A549 treated with AZD2906 at 1 μM for 4 hours (cell line): ENCODE results near the gene BBLN. TPM values are rescaled to one million over a fixed set of nuclear protein-coding genes. Genes with fewer than 3 reads are reported as not detected.

Experiments
- total RNA-seq: library from RNA; stranded (reverse); fragments of 200-300 nt; extraction: Qiagen RNA extraction; gene quantifications from 5 replicates; pipeline ENCODE4 v1.2.3, GENCODE V29; 2022

Gene BBLN, protein sequence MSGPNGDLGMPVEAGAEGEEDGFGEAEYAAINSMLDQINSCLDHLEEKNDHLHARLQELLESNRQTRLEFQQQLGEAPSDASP
- 39.5 to 74.4 TPM (median 67.3 TPM) in 5 replicates for total RNA-seq

DNA sequence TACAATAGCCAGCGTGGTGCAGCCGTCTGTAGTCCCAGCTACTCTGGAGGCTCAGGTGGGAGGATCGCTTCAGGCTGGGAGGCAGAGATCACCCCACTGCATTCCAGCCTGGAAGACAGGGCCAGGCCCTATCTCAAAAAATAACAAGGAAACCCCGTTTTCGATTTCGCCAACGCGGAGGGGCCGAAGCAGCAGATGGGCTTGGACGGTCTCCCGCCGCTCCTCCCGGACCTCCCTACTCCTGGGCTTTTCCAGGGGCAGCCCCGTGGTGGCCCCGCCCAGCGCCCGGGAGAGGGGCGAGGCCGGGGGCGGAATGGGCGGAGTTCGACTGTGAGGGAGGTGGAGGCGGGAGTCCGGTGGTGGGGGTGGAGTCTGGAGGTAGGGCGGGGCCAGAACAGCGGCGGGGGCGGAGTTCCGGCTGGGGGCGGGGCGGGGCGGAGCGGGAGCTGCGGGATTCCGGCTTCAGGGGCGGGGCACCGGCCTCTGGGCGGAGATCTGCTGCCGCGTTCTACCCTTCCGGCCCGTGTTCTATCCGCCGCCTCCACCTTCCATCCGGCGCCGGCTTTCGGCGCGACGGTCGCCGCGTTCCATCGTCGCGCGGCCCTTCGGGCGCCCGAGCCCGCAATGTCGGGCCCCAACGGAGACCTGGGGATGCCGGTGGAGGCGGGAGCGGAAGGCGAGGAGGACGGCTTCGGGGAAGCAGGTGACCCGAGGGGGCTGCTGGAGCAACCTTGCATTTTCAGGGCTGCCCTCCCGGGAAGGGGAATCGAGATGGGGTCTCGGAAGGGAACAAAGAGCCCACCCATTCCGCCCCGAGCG, at the start of gene BBLN:
Gene BBLN (plus strand): TSS at position 482 of the 819 bp plus-strand sequence. CDS start 143 bp downstream, at position 625.

DNA sequence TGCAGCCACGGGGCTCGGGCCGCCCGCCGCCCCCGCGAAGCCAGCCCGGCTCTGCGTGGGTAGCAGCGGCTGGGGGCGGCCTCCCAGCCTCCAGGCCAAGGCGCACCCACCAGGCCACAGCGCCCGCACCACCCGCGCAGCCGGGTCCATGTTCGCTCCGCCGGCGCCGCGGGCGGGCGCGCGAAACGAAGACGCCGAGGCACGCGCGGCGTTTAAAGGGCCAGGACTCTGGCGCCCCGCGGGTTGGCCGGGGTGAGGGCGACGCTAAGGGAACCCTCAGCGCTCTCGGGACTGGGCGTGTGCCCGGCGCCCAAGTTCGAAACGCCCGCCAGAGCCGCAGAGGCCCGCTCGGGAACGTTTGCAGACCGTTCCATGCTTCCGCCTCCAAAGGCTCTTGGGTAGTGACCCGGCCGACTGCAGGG, 32.5 kb upstream of the BBLN start, which contains the start of gene PTGES2:
Gene PTGES2 (minus strand): TSS at position 162 of the 422 bp plus-strand sequence. CDS start 12 bp downstream, at position 150.

DNA sequence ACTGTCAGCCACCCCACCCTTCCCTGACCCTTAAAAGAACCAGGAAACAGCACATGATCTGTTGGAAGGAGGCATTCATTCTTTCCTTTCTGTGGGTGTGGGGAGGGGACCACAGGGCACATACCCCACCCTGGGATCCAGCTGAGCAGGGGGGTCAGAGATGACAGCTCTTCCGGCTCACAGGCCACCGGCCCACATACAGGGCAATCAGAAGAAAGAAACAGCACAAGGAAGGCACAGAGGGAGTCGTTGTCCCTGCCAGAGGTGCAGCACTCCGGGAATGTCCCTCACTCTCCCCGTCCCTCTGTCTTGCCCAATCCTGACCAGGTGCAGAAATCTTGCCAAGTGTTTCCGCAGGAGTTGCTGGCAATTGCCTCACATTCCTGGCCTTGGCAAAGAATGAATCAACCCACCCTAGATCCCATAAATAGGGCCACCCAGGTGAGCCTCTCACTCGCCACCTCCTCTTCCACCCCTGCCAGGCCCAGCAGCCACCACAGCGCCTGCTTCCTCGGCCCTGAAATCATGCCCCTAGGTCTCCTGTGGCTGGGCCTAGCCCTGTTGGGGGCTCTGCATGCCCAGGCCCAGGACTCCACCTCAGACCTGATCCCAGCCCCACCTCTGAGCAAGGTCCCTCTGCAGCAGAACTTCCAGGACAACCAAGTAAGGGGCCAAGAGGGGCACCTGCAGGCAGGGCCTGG, 10.9 kb upstream of the BBLN start, which contains the start of gene LCN2:
Gene LCN2 (plus strand): TSS at position 453 of the 701 bp plus-strand sequence. CDS start 73 bp downstream, at position 526.

DNA sequence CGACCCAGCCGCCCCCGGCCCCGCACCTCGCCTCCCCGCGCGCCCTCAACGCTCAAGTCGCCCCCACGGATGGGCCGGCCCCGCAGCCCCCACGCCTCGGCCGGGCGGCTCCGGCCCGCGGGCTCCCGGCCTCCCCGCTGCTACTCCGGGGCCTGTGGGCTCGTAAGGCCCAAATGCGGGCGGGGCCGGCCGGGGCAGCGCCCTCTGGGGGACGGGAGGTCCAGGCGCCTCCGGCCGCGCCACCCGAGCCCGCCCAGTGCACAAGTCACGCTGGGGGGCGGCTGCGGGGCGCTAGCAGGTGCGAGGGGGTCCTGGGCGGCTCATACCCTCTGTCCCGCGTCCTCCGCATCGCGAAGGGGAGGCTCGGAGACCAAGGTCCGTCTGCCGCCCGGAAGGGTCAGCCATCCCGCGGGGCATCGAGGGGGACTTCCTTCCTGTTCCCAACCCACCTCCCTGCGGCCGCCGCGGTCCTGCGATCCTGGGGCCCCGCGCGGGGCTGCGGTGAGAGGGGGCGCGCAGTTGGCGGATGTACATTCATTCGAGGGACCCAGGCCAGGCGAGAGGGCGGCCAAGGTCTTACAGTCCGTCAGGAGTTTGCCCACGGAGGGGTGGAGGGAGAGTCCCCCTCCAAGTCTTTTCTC, 31.5 kb downstream of the BBLN start, which contains the start of gene CIZ1:
Gene CIZ1 (minus strand): TSS at position 167 of the 641 bp plus-strand sequence. CDS start 715 bp downstream, outside the sequence.

DNA sequence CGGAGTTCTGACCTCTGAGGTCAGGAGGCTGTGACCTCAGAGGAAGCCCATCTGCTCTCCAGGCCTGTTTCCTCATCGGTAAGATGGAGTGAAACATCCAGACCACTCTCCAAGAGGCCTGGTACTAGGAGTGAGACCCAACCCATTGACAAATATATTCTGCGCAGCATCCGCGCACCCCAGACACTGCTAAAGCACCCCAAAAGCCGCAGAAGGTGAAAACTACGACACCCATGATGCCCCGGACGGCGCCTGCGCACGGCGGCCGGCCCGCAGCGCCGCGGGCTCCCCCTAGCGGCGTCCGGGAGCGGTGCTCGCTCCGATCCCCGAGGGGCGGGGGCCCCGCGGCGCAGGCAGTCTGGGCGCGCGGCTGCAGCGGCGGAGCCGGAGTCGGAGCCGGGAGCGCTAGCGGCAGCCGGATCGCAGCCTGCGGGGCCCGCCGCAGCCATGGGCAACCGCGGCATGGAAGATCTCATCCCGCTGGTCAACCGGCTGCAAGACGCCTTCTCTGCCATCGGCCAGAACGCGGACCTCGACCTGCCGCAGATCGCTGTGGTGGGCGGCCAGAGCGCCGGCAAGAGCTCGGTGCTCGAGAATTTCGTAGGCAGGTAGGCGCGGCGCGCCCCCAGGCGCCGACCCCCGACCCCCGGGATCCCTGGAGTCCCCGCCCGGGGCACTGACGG, 43.1 kb downstream of the BBLN start, which contains the start of gene DNM1:
Gene DNM1 (plus strand): TSS at position 356 of the 683 bp plus-strand sequence. CDS start 92 bp downstream, at position 448.

Other genes starting within 250 kb of the BBLN start
- 14.2 to 16.2 TPM (median 15.7 TPM) in 5 replicates for gene ST6GALNAC4, start 243.2 kb upstream of the BBLN start, total RNA-seq
- gene PIP5KL1, start 229.5 kb upstream of the BBLN start, total RNA-seq: 1.1 to 2.4 TPM (median 1.8 TPM) in 5 replicates
- 32.7 to 43.3 TPM (median 42.9 TPM) in 5 replicates for gene DPM2, start 222.4 kb upstream of the BBLN start, total RNA-seq
- 36.3 to 51.9 TPM (median 38.3 TPM) in 5 replicates for gene EEIG1, start 179.3 kb upstream of the BBLN start, total RNA-seq
- 4.8 to 8.0 TPM (median 7.0 TPM) in 5 replicates for gene NAIF1, start 92.9 kb upstream of the BBLN start, total RNA-seq
- gene SLC25A25, start 92.0 kb upstream of the BBLN start, total RNA-seq: 7.6 to 8.9 TPM (median 8.7 TPM) in 5 replicates
- gene PTGES2, start 32.5 kb upstream of the BBLN start, total RNA-seq: 78.5 to 99.8 TPM (median 99.1 TPM) in 5 replicates
- 3.3 to 6.9 TPM (median 3.6 TPM) in 5 replicates for gene LCN2, start 10.8 kb upstream of the BBLN start, total RNA-seq
- 64.7 to 91.5 TPM (median 81.8 TPM) in 5 replicates for gene CIZ1, start 31.3 kb downstream of the BBLN start, total RNA-seq
- 78.9 to 89.5 TPM (median 83.5 TPM) in 5 replicates for gene DNM1, start 43.1 kb downstream of the BBLN start, total RNA-seq
- gene GOLGA2, start 115.7 kb downstream of the BBLN start, total RNA-seq: 43.1 to 47.7 TPM (median 46.4 TPM) in 5 replicates
- 36.5 to 45.8 TPM (median 43.0 TPM) in 5 replicates for gene SWI5, start 116.0 kb downstream of the BBLN start, total RNA-seq
- 40.9 to 49.1 TPM (median 46.8 TPM) in 5 replicates for gene TRUB2, start 162.2 kb downstream of the BBLN start, total RNA-seq
- gene COQ4, start 162.6 kb downstream of the BBLN start, total RNA-seq: 52.2 to 61.8 TPM (median 58.9 TPM) in 5 replicates
- gene SLC27A4, start 180.3 kb downstream of the BBLN start, total RNA-seq: 37.3 to 49.5 TPM (median 45.2 TPM) in 5 replicates
- gene URM1, start 211.1 kb downstream of the BBLN start, total RNA-seq: 68.1 to 87.1 TPM (median 84.3 TPM) in 5 replicates